Cardiac fibroblast (primary cell): ENCODE results near the gene DUSP14.
A peak's percentile ranks its signal among the peaks of the same experiment; 100 is the strongest.

Experiments
- DNase-seq, 2 donors: peaks; one replicate each; pipeline versions ENCODE4 v3.0.0 to v3.0.0-alpha.2; 2010; ENCODE audit warnings: low read depth in 2 of 2
- H3K4me3 ChIP-seq, 2 donors: replicated peaks in 1 of 2; 1 replicate in 1 of 2; 2 replicates in 1 of 2; pipeline ENCODE4 v1.5.1; 2011; ENCODE audit warnings: low read depth in 2 of 2, low read length in 2 of 2, mild to moderate bottlenecking in 2 of 2, moderate library complexity in 1 of 2
- CTCF ChIP-seq: IDR thresholded peaks from one replicate; pipeline ENCODE4 v1.5.1; 2011; ENCODE audit warnings: low read depth, mild to moderate bottlenecking, low read length, inconsistent platforms

DUSP14 gene

GRCh38 chr17:37512442-37513068, 22.9 kb downstream of the DUSP14 start:
- DNase-seq: no peak
- no peak overlapping the region for H3K4me3 ChIP-seq
- no peak for TF ChIP-seq CTCF

- no peak for TF ChIP-seq CTCF
- no peak for DNase-seq
Measured at GRCh38 chr17:37513711-37514110, 24.0 kb downstream of the DUSP14 start.

GRCh38 chr17:37516127-37516571, 26.5 kb downstream of the DUSP14 start:
- no peak overlapping the region for H3K4me3 ChIP-seq
- TF ChIP-seq CTCF: no peak
- DNase-seq: peak in 1 of 2 donors; percentile 35

More at GRCh38 chr17:37513711-37514110, 24.0 kb downstream of the DUSP14 start:
- H3K4me3 ChIP-seq: no peak overlapping the region

- DNase-seq: no peak
Measured at GRCh38 chr17:37517881-37518280, 28.2 kb downstream of the DUSP14 start.

GRCh38 chr17:37518826-37519225, 29.1 kb downstream of the DUSP14 start:
- peak in 1 of 2 donors; percentile 33 for DNase-seq
- no peak for TF ChIP-seq CTCF
- H3K4me3 ChIP-seq: no peak overlapping the region

More at GRCh38 chr17:37517881-37518280, 28.2 kb downstream of the DUSP14 start:
- no peak for TF ChIP-seq CTCF
- H3K4me3 ChIP-seq: no peak overlapping the region

GRCh38 chr17:37519251-37519985, 29.7 kb downstream of the DUSP14 start:
- no peak overlapping the region for H3K4me3 ChIP-seq
- TF ChIP-seq CTCF: no peak
- DNase-seq: peak in 1 of 2 donors; percentile 10
